WI38 (cell line): ENCODE data around the gene PIGW.

Experiments used
- H3K4me3 ChIP-seq: 2 replicates; pipeline ENCODE4 v1.5.1; 2011; ENCODE audit warnings: low read depth, mild to moderate bottlenecking, control low read depth, low read length
- TF ChIP-seq, protein P1 (sequence below): IDR thresholded peaks from 2 replicates; pipeline ENCODE4 v1.5.1; 2012; ENCODE audit warnings: low read depth, mild to moderate bottlenecking, control low read depth, low read length

The PIGW gene

DNA sequence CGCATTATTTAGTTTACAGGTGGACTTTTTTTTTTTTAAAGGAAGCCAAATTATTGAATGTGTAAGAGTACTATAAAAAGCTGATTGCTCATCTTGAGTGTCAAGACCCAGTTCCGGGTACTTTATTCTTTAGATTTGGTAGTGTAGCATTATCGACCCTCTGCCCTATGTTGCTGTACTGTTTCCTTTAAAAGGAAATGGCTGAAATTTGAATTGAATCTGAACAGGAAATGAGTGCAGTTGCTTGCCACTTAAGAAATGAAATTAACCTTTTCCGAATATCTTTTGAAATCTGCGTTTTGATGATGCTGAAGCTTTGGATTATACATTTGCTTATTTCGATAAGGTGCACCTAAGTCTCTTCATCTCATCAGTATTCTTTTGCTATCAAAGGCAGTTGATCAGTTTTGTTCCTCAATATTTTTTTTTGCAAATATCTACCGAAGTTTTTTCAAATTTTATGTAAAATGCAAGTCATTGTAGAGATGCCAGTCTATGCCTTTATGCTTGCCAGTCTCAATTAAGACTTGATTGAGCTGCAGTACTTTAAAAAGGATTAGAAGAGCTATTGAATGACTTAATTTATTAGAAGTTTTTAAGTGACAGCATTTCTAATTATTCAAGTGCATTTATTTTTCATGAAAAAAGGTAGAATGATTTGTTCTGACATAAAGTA, 11.8 kb downstream of the PIGW start:
- TF ChIP-seq, protein P1, sequence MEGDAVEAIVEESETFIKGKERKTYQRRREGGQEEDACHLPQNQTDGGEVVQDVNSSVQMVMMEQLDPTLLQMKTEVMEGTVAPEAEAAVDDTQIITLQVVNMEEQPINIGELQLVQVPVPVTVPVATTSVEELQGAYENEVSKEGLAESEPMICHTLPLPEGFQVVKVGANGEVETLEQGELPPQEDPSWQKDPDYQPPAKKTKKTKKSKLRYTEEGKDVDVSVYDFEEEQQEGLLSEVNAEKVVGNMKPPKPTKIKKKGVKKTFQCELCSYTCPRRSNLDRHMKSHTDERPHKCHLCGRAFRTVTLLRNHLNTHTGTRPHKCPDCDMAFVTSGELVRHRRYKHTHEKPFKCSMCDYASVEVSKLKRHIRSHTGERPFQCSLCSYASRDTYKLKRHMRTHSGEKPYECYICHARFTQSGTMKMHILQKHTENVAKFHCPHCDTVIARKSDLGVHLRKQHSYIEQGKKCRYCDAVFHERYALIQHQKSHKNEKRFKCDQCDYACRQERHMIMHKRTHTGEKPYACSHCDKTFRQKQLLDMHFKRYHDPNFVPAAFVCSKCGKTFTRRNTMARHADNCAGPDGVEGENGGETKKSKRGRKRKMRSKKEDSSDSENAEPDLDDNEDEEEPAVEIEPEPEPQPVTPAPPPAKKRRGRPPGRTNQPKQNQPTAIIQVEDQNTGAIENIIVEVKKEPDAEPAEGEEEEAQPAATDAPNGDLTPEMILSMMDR, result no peak
- peak overlapping the region; percentile 83 for H3K4me3 ChIP-seq

DNA sequence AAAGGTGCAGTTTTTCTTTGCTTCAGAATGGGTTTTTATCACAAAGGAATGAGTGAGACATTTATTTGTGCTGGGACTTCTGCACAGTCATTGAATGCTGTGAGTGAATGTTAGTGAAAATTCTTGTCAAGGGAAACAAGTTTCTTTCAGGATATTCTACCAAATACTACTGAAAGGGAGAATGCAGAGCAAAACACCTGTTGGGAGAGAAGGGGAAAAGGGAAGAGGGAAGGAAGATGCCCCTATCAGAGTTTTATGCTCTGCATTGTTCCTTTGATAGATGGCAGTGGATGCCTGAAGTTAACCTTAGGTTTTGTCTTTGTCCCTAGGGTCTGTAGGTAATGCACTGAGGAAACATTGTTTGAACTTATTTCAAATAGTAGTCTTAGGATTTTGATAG, 13.0 kb downstream of the PIGW start:
- H3K4me3 ChIP-seq, result peak overlapping the region; percentile 83
- TF ChIP-seq, protein P1, result no peak

DNA sequence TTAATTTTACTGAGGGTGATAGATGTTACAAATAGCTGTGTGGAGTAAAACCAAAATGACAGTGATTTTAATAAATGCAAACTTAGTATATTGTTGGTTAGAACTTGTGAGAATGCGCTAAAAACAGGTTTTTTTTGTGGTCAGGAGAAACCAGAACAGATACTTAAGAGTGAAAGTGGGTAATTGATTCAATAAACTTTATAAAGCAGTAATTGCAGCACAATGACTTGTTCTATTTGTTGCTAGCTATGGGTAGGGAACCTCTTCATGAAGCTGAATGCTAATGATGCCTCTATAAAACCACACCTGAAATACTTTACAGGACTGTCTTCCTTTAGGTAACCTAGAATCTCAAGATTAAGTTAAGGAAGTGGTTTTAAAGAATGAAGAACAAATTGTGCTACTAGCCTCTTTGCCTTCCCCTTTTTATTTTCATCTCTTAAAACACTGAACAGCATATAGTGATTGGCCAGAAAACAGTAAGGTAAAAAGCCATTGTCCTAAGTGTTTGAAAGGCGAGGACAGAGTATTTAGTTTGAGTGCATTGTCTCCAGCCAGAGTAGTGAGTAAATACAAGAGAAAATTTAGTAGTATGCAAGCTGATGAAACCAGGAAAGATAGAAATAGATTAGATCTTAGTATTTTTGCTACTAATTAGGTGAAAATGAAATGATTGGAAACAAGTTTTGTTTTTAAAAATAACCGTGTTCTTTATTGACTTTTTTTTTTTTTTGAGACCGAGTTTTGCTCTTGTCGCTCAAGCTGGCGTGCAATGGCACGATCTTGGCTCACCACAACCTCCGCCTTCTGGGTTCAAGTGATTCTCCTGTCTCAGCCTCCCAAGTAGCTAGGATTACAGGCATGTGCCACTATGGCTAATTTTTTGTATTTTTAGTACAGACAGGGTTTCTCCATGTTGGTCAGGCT, 16.0 kb downstream of the PIGW start:
- TF ChIP-seq, protein P1, result no peak
- no peak overlapping the region for H3K4me3 ChIP-seq

DNA sequence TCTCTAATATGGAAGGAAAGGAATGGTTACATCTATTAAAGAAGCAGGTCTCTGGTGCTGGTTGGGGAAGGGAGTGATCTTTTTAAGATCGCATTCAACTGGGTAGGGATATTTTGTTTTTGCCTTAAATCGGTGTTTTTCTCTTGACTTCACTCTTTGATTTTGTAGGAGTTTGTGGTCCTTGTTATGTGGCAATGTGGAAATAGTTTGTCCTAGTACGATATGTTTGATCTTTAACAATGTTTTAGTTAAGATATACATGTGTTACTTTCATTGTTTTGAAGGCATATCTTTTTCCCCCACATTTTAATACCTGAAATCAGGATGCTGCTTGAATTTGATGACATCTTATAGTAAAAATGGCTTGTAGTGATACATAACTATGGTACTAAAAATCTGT, 18.7 kb downstream of the PIGW start:
- no peak overlapping the region for H3K4me3 ChIP-seq
- TF ChIP-seq, protein P1, result no peak

DNA sequence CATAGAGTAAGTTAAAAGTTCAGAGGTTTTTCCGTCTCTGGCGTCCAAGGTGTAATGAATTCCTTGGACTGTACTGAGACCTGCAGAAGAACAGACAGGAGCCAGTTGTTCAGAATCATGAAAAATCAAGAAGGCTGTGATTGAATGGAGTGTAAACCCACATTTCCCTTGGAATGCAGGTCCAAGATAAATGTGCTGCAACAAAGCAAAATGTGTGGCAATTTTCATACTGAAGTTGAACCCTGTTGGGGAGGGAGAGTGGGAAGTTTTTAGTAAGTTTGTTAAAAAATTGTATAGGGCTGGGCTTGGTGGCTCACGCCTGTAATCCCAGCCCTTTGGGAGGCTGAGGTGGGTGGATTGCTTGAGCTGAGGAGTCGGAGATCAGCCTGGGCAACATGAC, 31.3 kb downstream of the PIGW start:
- H3K4me3 ChIP-seq, result no peak overlapping the region
- TF ChIP-seq, protein P1, result no peak

DNA sequence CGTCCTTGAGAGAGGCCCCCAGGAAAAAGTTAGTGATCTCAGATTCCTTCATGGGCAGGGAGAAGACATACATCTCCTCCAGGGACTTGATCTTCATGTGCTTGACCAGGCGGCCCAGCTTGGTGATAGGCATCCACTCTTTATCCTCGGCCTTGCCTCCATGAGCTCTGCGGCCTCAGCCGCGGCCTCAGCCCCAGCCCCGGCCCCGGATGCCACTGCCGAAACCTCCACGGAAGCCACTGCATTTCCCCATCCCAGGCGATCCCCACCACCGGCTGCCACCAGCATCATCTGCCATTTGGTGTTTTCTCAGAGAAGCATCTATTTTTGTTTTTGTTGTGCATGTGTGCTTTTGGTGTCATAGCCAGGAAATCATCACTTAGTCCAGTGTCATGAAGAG, 40.2 kb downstream of the PIGW start:
- TF ChIP-seq, protein P1, result no peak
- H3K4me3 ChIP-seq, result no peak overlapping the region

DNA sequence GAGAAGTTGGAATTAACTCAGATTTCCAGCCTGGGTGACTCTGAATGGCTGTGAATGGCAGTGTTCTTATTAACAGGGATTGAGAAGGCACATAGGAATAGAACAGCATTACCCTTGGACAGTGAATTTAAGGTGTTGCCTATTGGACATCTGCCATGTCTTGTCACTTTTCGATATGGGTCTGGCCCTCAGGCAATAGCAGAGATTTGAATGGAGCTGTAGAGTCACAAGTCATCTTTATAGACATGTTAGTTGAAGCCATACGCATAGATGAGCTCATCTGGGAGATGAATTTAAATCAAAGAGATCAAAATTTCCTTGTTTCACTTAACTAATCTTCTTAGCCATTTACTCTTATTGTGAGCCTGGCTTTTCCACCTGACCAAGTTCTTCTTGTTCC, 42.0 kb downstream of the PIGW start:
- TF ChIP-seq, protein P1, result no peak
- H3K4me3 ChIP-seq, result no peak overlapping the region
